HCT116 (cell line): ENCODE data around the gene CFAP43. TPM values are rescaled to one million over a fixed set of nuclear protein-coding genes. Genes with fewer than 3 reads are reported as not detected.
A peak's percentile ranks its signal among the peaks of the same experiment; 100 is the strongest.

Source experiments
- ATAC-seq: fragments of 200-7000 bp; cut with Tn5 transposase; 2 replicates; pipeline ENCODE4 v1.9.1; 2020; ENCODE audit warnings: mild to moderate bottlenecking, moderate library complexity
- BruUV-seq: library from RNA; stranded (reverse); fragments of 400-500 nt; replicated peaks from 2 replicates; lab custom pipeline; 2021; lab: Mats Ljungman, UMichigan
- CTCF ChIA-PET: fragments of 300-600 bp; sonication (Branson Sonifier 250); formaldehyde crosslinking; loops from one replicate; lab custom pipeline; 2021; ENCODE audit warnings: antibody characterized with exemption; lab: Charles Lee
- POLR2A ChIA-PET: fragments of 300-600, 350-600 bp; sonication (Branson Sonifier 250); formaldehyde crosslinking; loops from one replicate; lab custom pipeline; 2021; ENCODE audit warnings: antibody characterized with exemption; lab: Charles Lee
- RAD21 ChIA-PET, 2 experiments: fragments of 300-600 bp; sonication (Branson Sonifier 250); formaldehyde crosslinking; loops; one replicate each; lab custom pipeline; 2023; ENCODE audit warnings: low total read pairs in 2 of 2; ENCODE audit not compliant: uncharacterized antibody in 2 of 2, unreplicated experiment in 2 of 2, low non-redundant PET in 1 of 2; lab: Charles Lee
- DNase-seq: peaks from one replicate; pipeline ENCODE4 v3.0.0-alpha.2; 2010; ENCODE audit warnings: low read depth, low spot score
- H2AFZ ChIP-seq: fragments of 200-600 bp; shearing (Covaris generic), sonication (generic); 2 replicates; pipeline ENCODE4 v1.6.1; 2017; ENCODE audit warnings: low read depth, mixed run types, mixed read lengths, antibody characterized with exemption, low read length; ENCODE audit not compliant: poor library complexity, severe bottlenecking
- H3K27ac ChIP-seq: 2 replicates; pipeline ENCODE4 v1.5.1; 2012; ENCODE audit warnings: low read depth, low read length
- H3K27me3 ChIP-seq: fragments of 200-600 bp; sonication (generic); 2 replicates; pipeline ENCODE4 v1.6.1; 2016; ENCODE audit warnings: mixed run types, low read length, mixed read lengths; ENCODE audit not compliant: insufficient read depth
- H3K36me3 ChIP-seq, 2 experiments: fragments of 200-500 bp in 1 of 2; fragments of 200-600 bp in 1 of 2; sonication (Bioruptor generic) in 1 of 2; sonication (generic) in 1 of 2; 2 replicates each; pipeline versions ENCODE4 v1.5.1 to v1.6.1; 2014 to 2016; ENCODE audit warnings: low read length in 2 of 2, inconsistent platforms in 1 of 2, mixed read lengths in 1 of 2, mixed run types in 1 of 2; ENCODE audit not compliant: insufficient read depth in 2 of 2, control insufficient read depth in 1 of 2
- H3K4me1 ChIP-seq, 2 experiments: fragments of 200-600 bp in 1 of 2; sonication (generic) in 1 of 2; 2 replicates each; pipeline versions ENCODE4 v1.5.1 to v1.6.1; 2012 to 2017; ENCODE audit warnings: low read length in 2 of 2, inconsistent platforms in 1 of 2, mild to moderate bottlenecking in 1 of 2, mixed read lengths in 1 of 2, mixed run types in 1 of 2, moderate library complexity in 1 of 2; ENCODE audit not compliant: insufficient read depth in 2 of 2, control insufficient read depth in 1 of 2
- H3K4me2 ChIP-seq: fragments of 200-600 bp; sonication (generic); 2 replicates; pipeline ENCODE4 v1.6.1; 2017; ENCODE audit warnings: mixed run types, low read length, mixed read lengths
- H3K4me3 ChIP-seq, 2 experiments: fragments of 200-600 bp in 1 of 2; sonication (generic) in 1 of 2; replicated peaks in 1 of 2; 2 replicates each; pipeline ENCODE4 v1.5.1; 2011 to 2016; ENCODE audit warnings: low read length in 2 of 2, control low read depth in 1 of 2, low read depth in 1 of 2, mild to moderate bottlenecking in 1 of 2, mixed read lengths in 1 of 2, mixed run types in 1 of 2
- H3K79me2 ChIP-seq: fragments of 200-600 bp; sonication (generic); 2 replicates; pipeline ENCODE4 v1.6.1; 2017; ENCODE audit warnings: mild to moderate bottlenecking, mixed run types, low read length, moderate library complexity, mixed read lengths; ENCODE audit not compliant: insufficient read depth
- H3K9ac ChIP-seq: fragments of 200-600 bp; sonication (generic); 2 replicates; pipeline ENCODE4 v1.6.1; 2016; ENCODE audit warnings: low read length, mixed read lengths
- H3K9me2 ChIP-seq: fragments of 200-600 bp; sonication (generic), shearing (Covaris generic); 2 replicates; pipeline ENCODE4 v1.6.1; 2017; ENCODE audit warnings: mixed run types, mild to moderate bottlenecking, moderate library complexity; ENCODE audit not compliant: insufficient read depth
- H3K9me3 ChIP-seq, 2 experiments: fragments of 200-500 bp in 1 of 2; fragments of 200-600 bp in 1 of 2; sonication (Bioruptor generic) in 1 of 2; sonication (generic) in 1 of 2; 2 replicates each; pipeline ENCODE4 v1.6.1; 2014 to 2017; ENCODE audit warnings: low read length in 2 of 2, mixed read lengths in 2 of 2, inconsistent platforms in 1 of 2, low read depth in 1 of 2, mild to moderate bottlenecking in 1 of 2, mixed run types in 1 of 2, moderate library complexity in 1 of 2; ENCODE audit not compliant: control insufficient read depth in 1 of 2, insufficient read depth in 1 of 2
- H4K20me1 ChIP-seq: fragments of 200-600 bp; sonication (generic), shearing (Covaris generic); 2 replicates; pipeline ENCODE4 v1.6.1; 2017; ENCODE audit warnings: mixed run types, mild to moderate bottlenecking, moderate library complexity; ENCODE audit not compliant: insufficient read depth
- ATF3 ChIP-seq: IDR thresholded peaks from 2 replicates; pipeline ENCODE4 v1.6.1; 2012
- CBX3 ChIP-seq: IDR thresholded peaks from 2 replicates; pipeline ENCODE4 v1.6.1; 2012; ENCODE audit warnings: low read depth
- JUND ChIP-seq: IDR thresholded peaks from 2 replicates; pipeline ENCODE4 v1.6.1; 2012
- MAX ChIP-seq: IDR thresholded peaks from 2 replicates; pipeline ENCODE4 v1.6.1; 2012
- POLR2A ChIP-seq: IDR thresholded peaks from 2 replicates; pipeline ENCODE4 v1.7.0; 2011; ENCODE audit warnings: borderline replicate concordance; ENCODE audit not compliant: insufficient read depth, insufficient read length; ENCODE audit errors: extremely low read depth
- REST ChIP-seq: IDR thresholded peaks from 2 replicates; pipeline ENCODE4 v1.6.1; 2012; ENCODE audit warnings: low read depth
- SP1 ChIP-seq: IDR thresholded peaks from 2 replicates; pipeline ENCODE4 v1.6.1; 2012; ENCODE audit warnings: low read depth
- ZNF274 ChIP-seq: fragments of 200-500 bp; sonication (Bioruptor generic); IDR thresholded peaks from 2 replicates; pipeline ENCODE4 v1.6.1; 2014; ENCODE audit warnings: mild to moderate bottlenecking, low read depth, low read length, inconsistent platforms
- intact Hi-C: fragments of 100-400 bp; cut with micrococcal nuclease; formaldehyde crosslinking; loops from 2 replicates; pipeline ENCODE4 v1.10.0; 2022
- total RNA-seq: library from RNA; stranded (reverse); gene quantifications from one replicate; pipeline ENCODE4 v1.2.1, GENCODE V29; 2021; ENCODE audit not compliant: unreplicated experiment

Gene CFAP43
- total RNA-seq, 1 experiment from 2014 or later = 4.0 TPM

- H3K9ac ChIP-seq = no peak overlapping the region
- no peaks in the 10 kb centered on the region for H3K9me2 ChIP-seq
- BruUV-seq = no TSS peak
- no peaks in the 10 kb centered on the region for H3K27me3 ChIP-seq
- CTCF ChIA-PET = interaction anchor here (0.8 kb wide), 1 partner anchor 29 kb away, joined by 3 read pairs; no protein-coding TSS in a partner anchor
- TF ChIP-seq REST (no peak), MAX (no peak), POLR2A (no peak), ZNF274 (no peak), ATF3 (no peak), CBX3 (no peak), SP1 (no peak), JUND (no peak)
- TF ChIP-seq, all 23 proteins: peak for 0
- ChIA-PET POLR2A (no interaction called here), RAD21 (no interaction called here)
- H3K9me3 ChIP-seq = no peaks in the 10 kb centered on the region
- no peak overlapping the region for H3K27ac ChIP-seq
- H3K4me1 ChIP-seq = peaks cover 3 to 27% of the 10 kb centered on the region in 2 experiments; a peak in 3 of 4 replicates
- no peaks in the 10 kb centered on the region for H3K79me2 ChIP-seq
- H3K4me3 ChIP-seq = no peak overlapping the region
- no peak overlapping the region for H3K4me2 ChIP-seq
- peak overlapping the region; percentile 61 for H2AFZ ChIP-seq
- no peaks in the 10 kb centered on the region for H4K20me1 ChIP-seq
- DNase-seq (no peak), ATAC-seq (no peak)
- intact Hi-C loops = no loop called here
- peaks cover 0 to 4% of the 10 kb centered on the region in 2 experiments; a peak in 1 of 4 replicates for H3K36me3 ChIP-seq
Measured at GRCh38 chr10:104098358-104098925, 133.7 kb downstream of the CFAP43 start.
